HG03521 (cell line): ENCODE results near the gene FAM83B.
"Not testable (repeated sequence)": the region's sequence is repeated elsewhere in the genome, so short reads cannot be mapped to it uniquely, and the experiment has no call there.

Experiments
- ATAC-seq: cut with Tn5 transposase; IDR thresholded peaks from one replicate; pipeline ENCODE4 v1.9.1; 2021; ENCODE audit warnings: mild to moderate bottlenecking, moderate library complexity; ENCODE audit not compliant: unreplicated experiment

Gene FAM83B

DNA sequence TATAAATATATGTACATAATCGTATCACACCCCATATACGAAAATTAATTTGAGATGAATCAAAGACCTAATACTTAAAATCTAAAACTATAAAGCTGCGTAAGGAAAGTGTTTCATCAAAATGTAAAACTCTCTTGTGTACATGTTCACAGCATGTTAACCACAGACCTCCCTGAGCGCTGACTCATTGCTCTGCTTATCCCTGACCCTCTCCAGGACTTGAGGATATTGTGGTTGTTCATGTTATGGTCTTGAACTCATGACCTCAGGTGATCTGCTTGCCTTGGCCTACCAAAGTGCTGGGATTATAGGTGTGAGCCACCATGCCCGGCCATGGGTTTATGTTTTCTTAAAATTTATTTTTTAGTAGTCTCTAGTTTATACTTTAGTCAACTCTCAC, 14.2 kb downstream of the FAM83B start:
- no peak for ATAC-seq

GRCh38 chr6:54861905-54862616, 15.5 kb downstream of the FAM83B start:
- no peak for ATAC-seq

GRCh38 chr6:54864272-54864671, 17.7 kb downstream of the FAM83B start:
- ATAC-seq = no peak

GRCh38 chr6:54865091-54865631, 18.6 kb downstream of the FAM83B start:
- no peak for ATAC-seq

DNA sequence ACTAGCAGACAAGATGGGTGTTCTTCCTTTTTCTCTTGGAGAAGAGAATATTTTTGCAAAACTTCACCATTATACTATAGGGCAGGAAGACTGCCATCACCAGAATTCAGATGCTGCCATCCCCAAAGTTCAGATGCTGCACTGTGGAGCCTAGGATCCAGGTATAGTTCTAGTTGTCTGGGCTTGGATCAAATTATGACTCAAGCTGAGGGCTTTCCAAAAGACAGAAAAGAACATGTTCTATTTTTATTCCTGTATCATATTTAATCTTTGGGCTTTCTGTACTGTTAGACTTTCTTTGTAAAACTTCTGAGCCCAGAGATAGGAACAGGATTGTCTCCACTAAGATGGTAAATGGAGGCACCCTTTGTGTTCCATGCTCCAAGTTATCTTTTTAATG, 22.0 kb downstream of the FAM83B start:
- ATAC-seq = no peak

DNA sequence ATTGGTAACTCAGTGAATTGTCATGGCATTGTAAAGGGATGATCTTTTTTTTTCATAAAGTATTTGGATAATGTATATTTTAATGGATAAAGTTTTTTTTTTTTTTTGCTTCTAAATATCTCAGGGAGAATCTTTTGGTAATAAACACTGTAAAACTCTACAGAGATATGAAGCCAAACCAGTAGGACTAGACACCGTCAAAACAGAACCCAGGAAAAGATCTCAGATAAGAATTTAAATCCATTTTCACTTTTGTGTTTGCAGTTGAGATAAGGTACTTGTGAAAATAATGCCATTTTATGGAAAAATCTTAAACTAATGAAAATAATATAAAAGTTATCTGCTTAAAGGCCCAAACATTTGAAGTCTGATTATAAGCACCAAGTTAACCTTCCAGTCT, 27.0 kb downstream of the FAM83B start:
- no peak for ATAC-seq

- no peak for ATAC-seq
These were observed 27.9 kb downstream of the FAM83B start for GRCh38 chr6:54874349-54875048.

DNA sequence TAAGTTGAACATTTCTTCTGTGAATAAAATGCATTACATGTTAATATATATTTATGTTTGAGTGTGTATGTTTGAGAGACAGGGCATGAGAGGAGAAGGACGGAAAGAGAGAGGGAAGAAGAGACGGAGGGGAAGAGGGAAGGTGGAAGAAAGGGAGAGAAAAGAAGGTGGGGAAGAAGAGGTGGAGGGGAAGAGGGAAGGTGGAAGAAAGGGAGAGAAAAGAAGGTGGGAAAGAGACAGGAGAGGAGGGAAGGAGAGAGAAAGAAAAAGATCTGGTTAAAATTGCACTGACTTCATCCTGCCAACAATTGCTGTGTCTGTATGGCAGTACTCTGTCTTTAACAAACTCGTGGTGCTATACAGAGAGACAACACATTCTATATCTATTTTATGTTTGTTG, 29.0 kb downstream of the FAM83B start:
- no peak for ATAC-seq

- no peak for ATAC-seq
These were observed 29.8 kb downstream of the FAM83B start for GRCh38 chr6:54876365-54876764.

DNA sequence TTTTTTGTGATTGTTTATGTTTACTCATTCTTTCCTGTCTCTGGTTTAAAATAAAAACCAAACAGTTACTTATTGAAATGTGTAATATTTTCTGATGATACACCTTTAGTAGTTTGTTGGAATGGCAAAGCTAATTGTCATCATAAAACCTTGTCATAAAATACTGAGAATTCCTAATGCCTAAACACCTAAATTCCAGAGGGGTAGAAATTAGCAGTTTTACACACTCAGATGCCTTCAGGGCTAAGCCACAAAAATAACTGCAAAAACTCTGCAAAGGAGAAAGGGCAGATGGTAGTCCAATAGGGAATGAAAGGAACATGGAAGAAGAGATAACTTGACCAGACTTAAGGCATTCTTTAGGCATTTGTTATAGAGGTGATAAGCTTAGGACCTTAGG, 30.3 kb downstream of the FAM83B start:
- ATAC-seq = no peak

GRCh38 chr6:54877713-54878317, 31.2 kb downstream of the FAM83B start:
- ATAC-seq = no peak

GRCh38 chr6:54878718-54879117, 32.1 kb downstream of the FAM83B start:
- ATAC-seq = no peak

DNA sequence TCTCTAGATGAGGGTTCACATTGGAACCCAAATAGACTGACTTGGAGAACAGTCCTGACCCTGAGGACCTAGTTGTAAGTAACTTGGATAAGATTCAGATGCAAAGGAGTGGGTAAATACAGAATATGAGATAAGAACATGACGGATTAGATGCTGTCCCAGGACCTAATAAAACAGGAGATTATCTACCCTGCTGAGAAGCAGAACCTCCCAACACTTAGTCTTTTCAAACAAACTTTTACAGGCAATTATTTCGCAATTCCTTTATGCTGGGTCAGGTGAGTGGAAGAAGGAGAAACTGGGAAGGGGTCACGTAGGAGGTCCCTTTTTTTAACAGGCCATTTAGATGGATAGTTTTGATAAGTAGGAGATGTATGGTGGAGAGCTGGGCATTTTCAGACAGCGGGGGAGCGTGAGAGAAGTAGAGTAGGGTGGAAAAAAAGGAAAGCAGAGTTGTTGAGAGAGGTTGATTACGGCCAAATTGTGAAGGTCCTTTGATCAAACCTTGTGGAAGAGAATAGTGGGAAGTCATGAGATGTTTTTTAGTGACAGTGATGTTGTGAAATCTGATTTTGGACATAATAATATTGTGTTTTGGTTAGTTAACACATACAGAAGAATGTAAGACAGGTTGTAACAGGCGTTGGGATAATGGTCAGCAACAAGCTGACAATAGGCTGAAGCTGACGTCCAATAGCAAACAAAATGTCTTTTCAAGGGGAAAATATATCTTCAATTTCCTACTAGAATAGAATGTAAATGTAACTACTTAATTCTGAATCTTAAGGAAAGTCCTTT, 32.8 kb downstream of the FAM83B start:
- ATAC-seq = no peak

GRCh38 chr6:54881067-54881730, 34.6 kb downstream of the FAM83B start:
- ATAC-seq = no peak

GRCh38 chr6:54881891-54882290, 35.3 kb downstream of the FAM83B start:
- ATAC-seq = not testable (repeated sequence)

DNA sequence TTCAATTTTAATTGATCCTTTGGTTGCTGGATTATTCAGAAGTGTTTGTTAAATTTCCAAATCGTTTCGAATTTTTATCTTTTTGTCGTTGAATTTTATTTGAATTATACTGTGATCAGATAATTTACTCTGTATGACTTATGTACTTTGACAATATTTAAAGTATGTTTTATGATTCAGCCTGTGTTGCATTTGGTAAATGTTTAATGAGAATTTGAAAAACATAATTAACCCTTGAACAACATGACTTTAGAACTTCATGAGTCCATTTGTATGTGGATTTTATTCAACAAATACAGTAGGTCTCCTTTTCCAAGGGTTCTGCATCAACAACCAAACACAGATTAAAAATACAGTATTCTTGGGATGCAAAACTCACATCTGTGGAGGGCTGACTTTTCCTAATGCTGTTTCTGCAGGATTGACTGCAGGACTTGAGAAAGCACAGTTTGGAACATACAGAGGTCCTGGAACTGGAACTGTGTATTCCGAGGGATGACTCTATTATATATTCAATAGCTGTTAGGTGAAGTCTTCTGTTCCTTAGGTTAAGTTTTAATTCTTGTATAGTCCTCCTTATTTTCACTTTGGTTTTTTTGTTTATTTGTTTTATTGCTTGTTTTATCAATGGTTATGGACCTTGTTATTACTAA, 40.5 kb downstream of the FAM83B start:
- ATAC-seq = no peak

DNA sequence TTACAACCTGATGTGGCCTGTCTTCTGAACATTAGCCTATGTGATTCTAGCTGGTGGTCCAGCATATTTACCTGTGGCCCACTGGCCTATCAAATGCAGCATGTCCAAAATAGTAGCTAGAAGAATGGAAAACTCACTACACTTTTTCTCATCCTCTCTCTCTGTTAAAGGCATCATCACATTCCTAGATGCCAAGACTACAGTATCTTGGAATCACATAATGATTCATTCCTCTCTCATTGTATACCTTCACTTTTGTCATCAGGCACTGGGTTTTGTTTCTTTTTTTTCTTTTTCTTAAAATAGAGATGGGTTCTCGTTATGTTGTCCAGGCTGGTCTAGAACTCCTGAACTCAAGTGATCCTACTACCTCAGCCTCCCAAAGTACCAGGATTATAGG, 45.0 kb downstream of the FAM83B start:
- no peak for ATAC-seq

DNA sequence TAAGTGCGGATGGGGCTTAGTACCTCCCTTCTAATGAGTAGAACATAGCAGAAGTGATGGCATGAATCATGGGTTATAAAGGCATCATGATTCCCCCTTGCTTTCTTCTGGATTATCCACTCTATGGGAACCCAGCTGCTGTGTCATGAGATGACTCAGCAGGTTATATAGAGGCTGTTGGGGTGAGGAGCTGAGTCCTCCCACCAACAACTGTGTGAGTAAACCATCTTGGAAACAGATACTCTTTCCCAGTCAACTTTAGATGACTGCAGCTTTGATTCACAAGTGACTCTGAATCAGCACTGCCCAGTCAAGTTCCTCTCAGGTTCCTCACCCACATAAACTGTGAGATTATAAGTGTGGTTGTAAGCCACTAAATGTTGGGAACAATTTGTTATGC, 46.3 kb downstream of the FAM83B start:
- no peak for ATAC-seq

DNA sequence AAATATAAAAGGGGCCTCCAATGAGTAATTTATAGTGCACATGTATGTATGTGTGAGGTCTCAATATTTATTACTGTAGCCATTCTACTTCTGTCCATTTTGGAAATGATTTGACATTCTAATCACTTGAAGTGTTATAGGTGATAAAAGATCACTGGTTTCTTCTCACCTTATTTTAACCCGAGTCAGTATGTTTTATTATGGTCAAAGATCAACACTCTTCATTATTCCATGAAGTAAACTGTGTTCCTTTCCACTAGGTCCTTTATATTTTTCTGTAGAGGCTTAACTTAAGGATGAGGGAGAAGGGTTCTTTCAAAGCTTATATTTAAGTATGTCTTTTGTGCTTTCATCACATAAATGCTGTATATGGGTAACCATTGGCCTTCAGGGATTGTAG, 47.2 kb downstream of the FAM83B start:
- ATAC-seq = no peak

- no peak for ATAC-seq
These were observed 49.7 kb downstream of the FAM83B start for GRCh38 chr6:54896302-54896701.
